SK-N-SH (cell line): Measurements from ENCODE around the gene MAP2.

Experiments used
- CTCF ChIP-seq: fragments of 200-600 bp; sonication (generic); IDR thresholded peaks from 2 replicates; pipeline ENCODE4 v1.6.1; 2017; ENCODE audit warnings: antibody characterized with exemption, mild to moderate bottlenecking, moderate library complexity
- EP300 ChIP-seq, 2 experiments: IDR thresholded peaks; 2 replicates each; pipeline versions ENCODE4 v1.4.0 to v1.6.1; 2012; ENCODE audit warnings: borderline replicate concordance in 1 of 2, low read depth in 1 of 2, low read length in 1 of 2
- FOXM1 ChIP-seq: IDR thresholded peaks from 2 replicates; pipeline ENCODE4 v1.4.0; 2012; ENCODE audit warnings: low read depth, mild to moderate bottlenecking
- JUND ChIP-seq: IDR thresholded peaks from 2 replicates; pipeline ENCODE4 v1.4.0; 2012
- MAX ChIP-seq: IDR thresholded peaks from 2 replicates; pipeline ENCODE4 v1.4.0; 2012; ENCODE audit warnings: low read depth
- POLR2AphosphoS5 ChIP-seq: IDR thresholded peaks from 2 replicates; pipeline ENCODE4 v1.6.1; 2012; ENCODE audit warnings: low read depth, low read length
- RAD21 ChIP-seq: IDR thresholded peaks from 2 replicates; pipeline ENCODE4 v1.6.1; 2012; ENCODE audit warnings: mild to moderate bottlenecking, low read length
- REST ChIP-seq: IDR thresholded peaks from 2 replicates; pipeline ENCODE4 v1.6.1; 2012; ENCODE audit warnings: mild to moderate bottlenecking, low read depth, low read length, moderate library complexity
- RFX5 ChIP-seq: IDR thresholded peaks from 2 replicates; pipeline ENCODE4 v1.6.1; 2012; ENCODE audit warnings: mild to moderate bottlenecking, improper control_type of control experiment, low read length
- TEAD4 ChIP-seq: IDR thresholded peaks from 2 replicates; pipeline ENCODE4 v1.4.0; 2012; ENCODE audit warnings: mild to moderate bottlenecking, borderline replicate concordance; ENCODE audit not compliant: insufficient read depth
- USF2 ChIP-seq: fragments of 150-350 bp; IDR thresholded peaks from 2 replicates; pipeline ENCODE4 v1.6.1; 2017; ENCODE audit warnings: antibody characterized with exemption, low read length, low read depth, borderline replicate concordance

- TF ChIP-seq RAD21 (no peak), TEAD4 (no peak), CTCF (no peak), POLR2AphosphoS5 (no peak), REST (no peak), MAX (no peak), RFX5 (no peak), FOXM1 (no peak), EP300 (IDR thresholded peaks at IDR 0.05; ENCODE audit: borderline replicate concordance in 1 of 2, low read depth in 1 of 2, low read length in 1 of 2) (no peak), JUND (no peak), USF2 (no peak)
Observed at GRCh38 chr2:209644842-209645241, 221.0 kb downstream of the MAP2 start.
